OCI-M2 (cell line): ENCODE data around the gene ADO.

Experiments used
- DNase-seq: peaks from one replicate; lab custom pipeline; 2025; ENCODE audit not compliant: unreplicated experiment; lab: John Stamatoyannopoulos, UW

Gene ADO

GRCh38 chr10:62817121-62817765 lies 12.7 kb downstream of the ADO start:
- no peak for DNase-seq

GRCh38 chr10:62817766-62818425 lies 13.4 kb downstream of the ADO start:
- no peak for DNase-seq

- no peak for DNase-seq
These were observed 14.0 kb downstream of the ADO start for GRCh38 chr10:62818426-62819011.

- DNase-seq: no peak
These were observed 14.8 kb downstream of the ADO start for GRCh38 chr10:62819141-62819920.

- DNase-seq: no peak
These were observed 16.1 kb downstream of the ADO start for GRCh38 chr10:62820586-62820985.

- DNase-seq: no peak
These were observed 21.8 kb downstream of the ADO start for GRCh38 chr10:62826273-62826672.

GRCh38 chr10:62829622-62830021 lies 25.1 kb downstream of the ADO start:
- no peak for DNase-seq

- DNase-seq: no peak
These were observed 26.2 kb downstream of the ADO start for GRCh38 chr10:62830679-62831078.

GRCh38 chr10:62831346-62831745 lies 26.8 kb downstream of the ADO start:
- DNase-seq: no peak

GRCh38 chr10:62839590-62839989 lies 35.1 kb downstream of the ADO start:
- DNase-seq: no peak

GRCh38 chr10:62842983-62843382 lies 38.5 kb downstream of the ADO start:
- no peak for DNase-seq

GRCh38 chr10:62843600-62843999 lies 39.1 kb downstream of the ADO start:
- DNase-seq: no peak

- no peak for DNase-seq
These were observed 39.9 kb downstream of the ADO start for GRCh38 chr10:62844280-62845011.

- DNase-seq: no peak
These were observed 42.9 kb downstream of the ADO start for GRCh38 chr10:62847433-62847832.

- DNase-seq: no peak
These were observed 46.1 kb downstream of the ADO start for GRCh38 chr10:62850646-62851045.

- no peak for DNase-seq
These were observed 46.9 kb downstream of the ADO start for GRCh38 chr10:62851442-62851841.

GRCh38 chr10:62852961-62853702 lies 48.6 kb downstream of the ADO start:
- DNase-seq: no peak

GRCh38 chr10:62853710-62854109 lies 49.2 kb downstream of the ADO start:
- DNase-seq: no peak

GRCh38 chr10:62856021-62856420 lies 51.5 kb downstream of the ADO start:
- no peak for DNase-seq
